Stimulated activated CD8-positive, alpha-beta memory T cell treated with anti-CD3 and anti-CD28 coated beads, Interleukin-4, amount 100 ng/mL, for 24 hours (primary cell): ENCODE measurements around the gene GPR82.
A peak's percentile ranks its signal among the peaks of the same experiment; 100 is the strongest.
"Not testable (repeated sequence)": the region's sequence is repeated elsewhere in the genome, so short reads cannot be mapped to it uniquely, and the experiment has no call there.

Experiments used
- DNase-seq: peaks from one replicate; pipeline ENCODE4 v3.0.0-alpha.2; 2020; ENCODE audit warnings: low read depth

Gene GPR82, protein sequence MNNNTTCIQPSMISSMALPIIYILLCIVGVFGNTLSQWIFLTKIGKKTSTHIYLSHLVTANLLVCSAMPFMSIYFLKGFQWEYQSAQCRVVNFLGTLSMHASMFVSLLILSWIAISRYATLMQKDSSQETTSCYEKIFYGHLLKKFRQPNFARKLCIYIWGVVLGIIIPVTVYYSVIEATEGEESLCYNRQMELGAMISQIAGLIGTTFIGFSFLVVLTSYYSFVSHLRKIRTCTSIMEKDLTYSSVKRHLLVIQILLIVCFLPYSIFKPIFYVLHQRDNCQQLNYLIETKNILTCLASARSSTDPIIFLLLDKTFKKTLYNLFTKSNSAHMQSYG

GRCh38 chrX:41723826-41724225 lies at the start of gene GPR82:
Gene GPR82 (plus strand): TSS chrX:41724181. CDS start chrX:41727027, 2,846 bp downstream.
- no peak for DNase-seq

DNA sequence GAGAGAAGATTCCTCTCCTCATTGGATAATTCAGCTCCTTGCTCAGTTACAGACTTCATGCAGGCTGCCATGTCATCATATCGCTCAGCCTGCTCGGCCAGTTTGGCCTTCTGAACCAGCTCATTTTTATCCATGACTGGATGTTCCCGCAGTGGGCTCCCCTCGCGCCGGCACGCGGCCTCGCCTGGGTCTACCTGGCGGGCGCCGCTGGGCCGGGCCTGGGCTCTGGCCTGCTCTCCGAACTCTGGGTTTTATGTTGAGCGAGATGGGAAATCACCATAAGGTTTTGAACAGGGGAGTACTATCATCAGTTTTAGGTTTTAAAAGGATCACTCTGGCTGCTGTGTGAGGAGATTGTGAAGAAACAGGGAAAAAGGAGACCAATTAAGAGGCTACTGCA lies 47.6 kb upstream of the GPR82 start:
- DNase-seq, result not testable (repeated sequence)

DNA sequence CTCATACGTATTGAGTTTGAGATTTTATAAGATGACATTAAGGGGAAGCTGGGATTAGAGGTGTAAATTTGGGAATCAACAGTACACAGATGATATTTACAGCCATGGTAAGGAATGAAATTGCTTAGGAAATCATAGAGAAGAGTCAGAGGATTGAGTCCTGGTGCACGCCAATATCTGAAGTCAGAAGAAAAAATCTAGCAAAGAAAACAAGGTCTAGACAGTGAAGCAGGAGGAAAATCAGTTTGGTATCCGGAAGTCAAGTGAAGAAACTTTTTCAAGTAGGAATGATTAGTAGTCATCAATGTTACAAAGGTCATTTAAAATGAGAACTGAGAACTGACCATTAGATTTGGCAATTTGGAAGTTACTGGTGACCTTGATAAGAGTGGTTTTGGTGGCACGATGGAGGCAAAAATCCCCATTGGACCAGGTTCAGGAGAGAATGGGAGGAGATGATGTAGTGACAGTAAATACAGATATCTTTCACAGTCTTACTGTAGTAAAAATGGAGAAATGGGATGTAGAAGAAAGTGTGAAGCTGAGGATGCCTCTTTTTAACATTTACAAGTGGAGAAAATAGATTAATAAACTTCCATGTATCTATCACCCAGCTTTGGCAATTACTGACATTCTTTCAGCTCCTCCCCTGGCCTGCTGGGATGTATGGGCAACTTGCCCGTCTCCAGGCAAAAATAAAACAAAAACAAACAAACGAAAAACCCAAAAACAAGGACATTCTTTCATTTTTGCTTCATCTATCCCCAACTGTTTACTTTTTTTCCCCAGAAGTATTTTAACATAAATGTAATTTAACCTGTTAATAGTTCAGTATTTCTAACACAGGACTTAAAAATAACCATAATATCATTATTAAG lies 46.6 kb upstream of the GPR82 start:
- DNase-seq, result no peak

DNA sequence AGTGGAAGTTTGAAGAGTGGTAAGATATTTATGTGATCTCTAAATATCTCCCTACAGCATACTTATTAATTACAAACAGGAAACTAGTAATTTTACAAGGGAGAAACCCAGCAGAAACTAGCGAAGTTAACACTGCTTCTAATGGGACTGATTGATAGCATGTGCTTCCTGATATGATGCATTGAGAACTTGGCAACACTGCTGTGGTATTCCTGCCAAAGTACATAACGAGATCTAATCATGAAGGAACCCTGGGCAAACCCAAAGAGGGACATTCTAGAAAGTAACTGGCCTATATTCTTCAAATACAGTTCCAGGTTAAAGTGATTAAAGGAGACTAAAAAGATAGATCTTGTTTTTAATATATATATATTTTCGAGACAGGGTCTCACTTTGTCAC lies 39.8 kb upstream of the GPR82 start:
- no peak for DNase-seq

GRCh38 chrX:41684940-41685339 lies 39.0 kb upstream of the GPR82 start:
- DNase-seq, result no peak

GRCh38 chrX:41686788-41687187 lies 37.2 kb upstream of the GPR82 start:
- DNase-seq, result no peak

GRCh38 chrX:41688156-41688555 lies 35.8 kb upstream of the GPR82 start:
- no peak for DNase-seq

GRCh38 chrX:41688835-41689234 lies 35.1 kb upstream of the GPR82 start, which contains the start of gene GPR34:
Gene GPR34 (plus strand): TSS chrX:41688973. CDS start chrX:41695634, 6,661 bp downstream.
- DNase-seq, result no peak

GRCh38 chrX:41689711-41690110 lies 34.3 kb upstream of the GPR82 start:
- no peak for DNase-seq

DNA sequence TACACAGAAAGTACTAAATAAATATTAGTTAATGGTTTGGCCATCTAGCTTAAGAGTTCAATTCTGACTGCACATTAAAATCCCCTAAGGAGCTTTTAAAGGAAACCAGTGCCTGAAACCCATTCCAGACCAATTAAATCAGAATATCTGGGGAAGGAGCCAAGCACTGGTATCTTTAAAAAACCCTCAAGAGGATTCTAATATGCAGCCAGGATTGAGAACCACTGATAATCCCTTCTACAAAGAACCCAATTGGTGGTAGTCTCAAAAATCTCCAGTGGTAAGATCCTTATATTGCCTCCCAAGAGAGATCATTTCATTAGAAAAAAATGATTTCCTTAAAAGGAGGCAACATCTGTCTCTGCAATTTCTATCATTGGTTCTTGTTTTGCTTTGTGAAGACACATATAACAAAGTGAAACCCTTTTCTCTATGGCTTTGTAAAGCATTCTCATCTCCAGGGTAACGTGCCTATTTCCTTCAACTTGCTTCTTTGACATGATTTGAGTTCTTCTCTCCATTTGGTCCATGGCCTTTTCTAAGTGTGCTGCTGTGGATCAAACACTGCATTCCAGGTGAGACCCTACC lies 31.7 kb upstream of the GPR82 start:
- no peak for DNase-seq

DNA sequence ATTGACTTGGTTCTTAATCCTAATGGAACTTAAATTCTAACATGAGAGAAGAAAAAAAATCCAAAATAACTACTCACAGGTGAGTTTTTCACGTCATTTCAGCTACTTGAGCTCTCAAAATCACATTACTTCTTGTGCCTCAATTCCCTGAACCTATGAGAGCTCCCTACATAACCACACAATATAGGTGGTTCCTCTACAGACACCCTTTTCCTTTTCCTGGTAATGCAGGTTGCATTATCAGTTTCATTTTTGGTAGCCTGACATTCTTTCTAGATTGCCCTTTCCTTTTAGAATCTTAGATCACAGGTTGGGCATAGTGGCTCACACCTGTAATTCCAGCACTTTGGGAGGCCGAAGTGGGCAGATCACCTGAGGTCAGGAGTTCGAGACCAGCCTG lies 31.0 kb upstream of the GPR82 start:
- no peak for DNase-seq

DNA sequence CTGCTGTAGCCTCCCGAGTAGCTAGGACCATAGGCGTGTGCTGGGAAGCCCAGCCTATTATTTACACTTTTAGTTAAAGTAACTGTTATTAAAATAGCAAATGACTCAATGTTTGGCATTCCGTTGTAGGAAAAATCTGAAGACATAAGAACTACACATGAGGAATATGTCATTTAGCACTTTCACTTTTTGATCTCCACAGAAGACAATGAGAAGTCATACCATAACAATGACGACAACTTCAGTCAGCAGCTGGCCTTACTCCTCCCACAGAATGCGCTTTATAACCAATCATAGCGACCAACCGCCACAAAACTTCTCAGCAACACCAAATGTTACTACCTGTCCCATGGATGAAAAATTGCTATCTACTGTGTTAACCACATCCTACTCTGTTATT lies 28.6 kb upstream of the GPR82 start:
- peak; percentile 2 for DNase-seq

GRCh38 chrX:41703574-41704029 lies 20.4 kb upstream of the GPR82 start:
- DNase-seq, result no peak

DNA sequence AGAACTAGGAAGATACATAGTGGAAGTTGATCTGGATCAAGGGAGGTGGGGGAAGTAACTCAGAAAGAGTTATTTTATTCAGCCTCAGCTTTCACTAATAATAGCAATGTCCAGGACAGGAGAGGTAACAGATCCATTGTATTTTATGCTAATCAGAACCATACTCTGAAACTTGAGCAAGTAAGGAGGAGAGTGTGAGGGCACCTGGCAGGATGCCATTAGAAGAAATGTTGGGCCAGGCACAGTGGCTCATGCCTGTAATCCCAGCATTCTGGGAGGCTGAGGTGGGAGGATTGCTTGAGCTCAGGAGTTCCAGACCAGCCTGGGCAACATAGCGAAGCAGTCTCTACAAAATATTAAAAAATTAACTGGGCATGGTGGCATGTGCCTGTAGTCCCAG lies 18.9 kb upstream of the GPR82 start:
- DNase-seq, result no peak

GRCh38 chrX:41705680-41706374 lies 18.2 kb upstream of the GPR82 start:
- no peak for DNase-seq

- no peak for DNase-seq
Measured at GRCh38 chrX:41707218-41707617, 16.8 kb upstream of the GPR82 start.

- DNase-seq, result no peak
Measured at GRCh38 chrX:41708486-41708885, 15.5 kb upstream of the GPR82 start.

DNA sequence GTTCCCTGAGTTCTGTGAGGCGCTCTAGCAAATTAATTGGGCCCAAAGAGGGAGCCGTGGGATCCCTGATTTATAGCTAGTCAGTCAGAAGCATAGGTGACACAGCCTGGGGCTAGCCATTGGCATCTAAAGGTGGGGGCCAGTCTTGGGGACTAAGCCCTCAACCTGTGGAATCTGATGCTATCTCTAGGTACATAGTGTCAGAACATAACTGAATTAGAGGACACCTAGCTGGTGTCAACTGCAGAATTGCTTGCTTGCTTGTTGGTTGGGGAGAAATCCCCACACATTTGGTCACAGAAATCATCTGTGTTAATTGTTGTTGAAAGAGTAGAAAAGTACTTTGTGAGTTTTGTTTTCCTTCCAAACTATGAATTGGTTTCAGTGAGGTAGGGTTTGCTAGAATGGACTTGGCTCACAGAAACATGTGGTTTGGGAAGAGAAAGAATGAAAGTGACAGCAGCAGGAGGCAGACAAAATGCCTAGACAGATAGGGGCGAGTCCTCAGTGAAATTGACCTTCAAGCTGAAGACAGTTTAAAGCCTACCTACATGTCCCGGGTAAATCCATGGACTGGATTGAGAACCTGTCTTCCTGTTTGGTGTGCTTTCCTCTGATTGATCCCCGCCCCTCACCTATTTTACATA lies 12.8 kb upstream of the GPR82 start:
- no peak for DNase-seq

- DNase-seq, result no peak
Measured at GRCh38 chrX:41716222-41716621, 7.8 kb upstream of the GPR82 start.

DNA sequence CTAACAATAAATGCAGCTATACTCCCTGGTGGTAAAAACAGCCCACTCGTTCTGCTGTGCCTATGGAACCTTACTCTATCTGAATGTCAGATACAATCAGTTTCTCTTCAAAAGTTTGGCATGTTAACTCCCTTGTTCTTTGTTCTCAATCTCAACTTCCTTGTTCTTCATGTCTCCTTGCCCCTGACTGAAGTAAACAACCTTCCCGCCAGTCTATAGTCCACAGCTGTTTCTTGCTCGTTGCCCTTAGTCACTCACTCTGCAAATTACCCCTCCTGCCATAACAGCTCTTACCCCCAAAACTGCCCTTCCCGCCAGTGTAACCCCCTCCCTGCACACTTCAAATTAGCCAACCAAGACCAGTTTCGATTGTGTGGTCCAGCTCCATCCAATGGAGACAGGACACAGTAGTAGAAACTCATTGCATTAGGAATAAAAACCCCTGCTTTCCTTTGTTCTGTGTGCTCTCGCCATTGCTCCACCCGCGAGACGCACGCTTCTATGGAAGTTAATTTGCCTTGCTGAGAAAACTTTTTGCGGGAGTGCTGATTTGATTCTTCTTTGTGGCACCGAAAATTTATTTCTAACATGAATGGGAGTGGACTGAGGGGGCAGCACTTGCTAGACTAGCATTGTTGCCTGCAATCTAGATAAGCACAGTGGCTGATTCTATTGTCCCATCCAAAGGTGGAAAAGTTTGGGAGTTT lies 7.1 kb upstream of the GPR82 start:
- no peak for DNase-seq
